ENCODE data around the gene ELOA. TPM values are rescaled to one million over a fixed set of nuclear protein-coding genes. Genes with fewer than 3 reads are reported as not detected.

The ELOA gene
- total RNA-seq, 3 donors from 2014 or later (not counting 1 experiment from before 2014, with no cell fraction given), result 28.7 to 48.2 (median 36.9) TPM

DNA sequence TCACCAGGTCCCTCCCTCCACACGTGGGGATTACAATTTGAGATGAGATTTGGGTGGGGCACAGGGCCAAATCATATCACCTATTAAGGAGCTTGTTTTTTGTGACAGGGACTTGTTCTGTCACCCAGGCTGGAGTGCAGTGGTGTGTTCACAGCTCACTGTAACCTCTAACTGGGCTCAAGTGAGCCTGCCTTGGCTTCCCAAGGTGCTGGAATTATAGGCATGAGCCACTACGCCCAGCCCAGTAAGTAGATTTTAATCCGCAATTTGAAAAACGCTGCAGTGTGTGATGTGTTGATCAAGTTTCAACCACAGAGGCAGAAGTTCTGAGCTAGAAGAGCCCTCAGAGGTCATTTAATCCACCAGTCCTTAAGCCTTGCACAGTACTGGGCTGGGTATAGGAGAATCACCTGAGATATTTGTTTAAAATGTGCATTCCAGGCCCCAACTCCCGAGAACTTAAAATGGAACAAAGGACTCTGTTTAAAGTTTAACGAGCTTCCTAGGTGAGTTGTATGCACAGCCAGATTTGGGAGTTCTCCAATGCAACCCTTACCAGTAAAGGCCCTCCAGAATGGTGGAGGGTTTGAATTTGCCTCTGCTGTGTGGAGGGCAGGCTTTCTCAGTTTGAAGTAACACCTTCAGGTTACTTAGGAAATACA lies 38.3 kb upstream of the ELOA start:
- H3K36me3 Mint-ChIP-seq, result no peaks in the 10 kb centered on the region
- ATAC-seq, result no peak

DNA sequence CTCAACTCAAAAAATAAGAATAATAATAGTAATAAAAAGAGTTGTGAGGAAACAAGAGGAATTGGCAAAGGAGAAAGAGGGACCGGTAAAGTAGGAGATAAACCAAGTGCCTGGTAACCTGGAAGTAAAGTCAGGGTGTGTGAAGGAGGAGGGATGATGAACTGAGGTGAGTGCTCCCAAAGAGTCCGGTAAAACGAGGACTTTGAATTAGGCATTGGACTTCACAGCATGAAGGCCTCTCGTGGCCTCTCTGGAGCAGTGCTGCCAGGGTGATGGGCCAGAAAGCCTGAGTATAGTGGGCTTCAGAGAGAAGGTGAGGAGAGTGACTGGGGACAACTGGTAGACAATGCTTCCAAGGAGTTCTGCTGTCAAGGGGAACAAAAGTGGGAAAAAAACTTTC lies 34.0 kb upstream of the ELOA start:
- TF ChIP-seq, protein P1, sequence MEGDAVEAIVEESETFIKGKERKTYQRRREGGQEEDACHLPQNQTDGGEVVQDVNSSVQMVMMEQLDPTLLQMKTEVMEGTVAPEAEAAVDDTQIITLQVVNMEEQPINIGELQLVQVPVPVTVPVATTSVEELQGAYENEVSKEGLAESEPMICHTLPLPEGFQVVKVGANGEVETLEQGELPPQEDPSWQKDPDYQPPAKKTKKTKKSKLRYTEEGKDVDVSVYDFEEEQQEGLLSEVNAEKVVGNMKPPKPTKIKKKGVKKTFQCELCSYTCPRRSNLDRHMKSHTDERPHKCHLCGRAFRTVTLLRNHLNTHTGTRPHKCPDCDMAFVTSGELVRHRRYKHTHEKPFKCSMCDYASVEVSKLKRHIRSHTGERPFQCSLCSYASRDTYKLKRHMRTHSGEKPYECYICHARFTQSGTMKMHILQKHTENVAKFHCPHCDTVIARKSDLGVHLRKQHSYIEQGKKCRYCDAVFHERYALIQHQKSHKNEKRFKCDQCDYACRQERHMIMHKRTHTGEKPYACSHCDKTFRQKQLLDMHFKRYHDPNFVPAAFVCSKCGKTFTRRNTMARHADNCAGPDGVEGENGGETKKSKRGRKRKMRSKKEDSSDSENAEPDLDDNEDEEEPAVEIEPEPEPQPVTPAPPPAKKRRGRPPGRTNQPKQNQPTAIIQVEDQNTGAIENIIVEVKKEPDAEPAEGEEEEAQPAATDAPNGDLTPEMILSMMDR (IDR thresholded peaks at IDR 0.05), result no peak
- Histone ChIP-seq H3K27ac (ENCODE audit: low read length) (no peak overlapping the region), H3K4me1 (ENCODE audit: control insufficient read depth, insufficient read depth, low read length) (no peaks in the 10 kb centered on the region), H3K4me3 (ENCODE audit: low read length) (no peak overlapping the region), H3K9me3 (ENCODE audit: control insufficient read depth, insufficient read depth, low read length) (no peaks in the 10 kb centered on the region), H3K36me3 (ENCODE audit: control insufficient read depth, insufficient read depth, low read length) (no peaks in the 10 kb centered on the region), H3K27me3 (ENCODE audit: control insufficient read depth, insufficient read depth, low read length) (no peaks in the 10 kb centered on the region)
- no peaks in the 10 kb centered on the region for H3K36me3 Mint-ChIP-seq
- H3K27ac Mint-ChIP-seq, result peak overlapping the region in 1 of 2 donors; percentile 12
- H3K4me1 Mint-ChIP-seq, result peaks cover 6 to 18% of the 10 kb centered on the region in 2 donors
- no peaks in the 10 kb centered on the region for H3K27me3 Mint-ChIP-seq (ENCODE audit: low read depth in 2 of 2)
- H3K9me3 Mint-ChIP-seq, result no peaks in the 10 kb centered on the region
- 96% methylated on average over 4 of the region's 4 CpGs for WGBS (ENCODE audit: insufficient coverage)
- no peak overlapping the region for H3K4me3 Mint-ChIP-seq
- intact Hi-C loops (cut with micrococcal nuclease), result no loop called here
- ATAC-seq, result no peak
- DNase-seq, result no peak

More for the DNA sequence above, 38.3 kb upstream of the ELOA start:
- H3K27ac Mint-ChIP-seq, result no peak overlapping the region
- Histone ChIP-seq H3K27ac (ENCODE audit: low read length) (no peak overlapping the region), H3K27me3 (ENCODE audit: control insufficient read depth, insufficient read depth, low read length) (no peaks in the 10 kb centered on the region), H3K4me3 (ENCODE audit: low read length) (no peak overlapping the region), H3K36me3 (ENCODE audit: control insufficient read depth, insufficient read depth, low read length) (peaks cover 9% of the 10 kb centered on the region), H3K9me3 (ENCODE audit: control insufficient read depth, insufficient read depth, low read length) (no peaks in the 10 kb centered on the region), H3K4me1 (ENCODE audit: control insufficient read depth, insufficient read depth, low read length) (no peaks in the 10 kb centered on the region)
- TF ChIP-seq, protein P1 (IDR thresholded peaks at IDR 0.05), result no peak
- peaks cover 0 to 21% of the 10 kb centered on the region in 2 donors for H3K4me1 Mint-ChIP-seq
- intact Hi-C loops (cut with micrococcal nuclease), result no loop called here
- H3K9me3 Mint-ChIP-seq, result no peaks in the 10 kb centered on the region
- H3K27me3 Mint-ChIP-seq (ENCODE audit: low read depth in 2 of 2), result no peaks in the 10 kb centered on the region
- no peak overlapping the region for H3K4me3 Mint-ChIP-seq
- DNase-seq, result no peak
- WGBS (ENCODE audit: insufficient coverage), result 95% methylated on average over 5 of the region's 6 CpGs

DNA sequence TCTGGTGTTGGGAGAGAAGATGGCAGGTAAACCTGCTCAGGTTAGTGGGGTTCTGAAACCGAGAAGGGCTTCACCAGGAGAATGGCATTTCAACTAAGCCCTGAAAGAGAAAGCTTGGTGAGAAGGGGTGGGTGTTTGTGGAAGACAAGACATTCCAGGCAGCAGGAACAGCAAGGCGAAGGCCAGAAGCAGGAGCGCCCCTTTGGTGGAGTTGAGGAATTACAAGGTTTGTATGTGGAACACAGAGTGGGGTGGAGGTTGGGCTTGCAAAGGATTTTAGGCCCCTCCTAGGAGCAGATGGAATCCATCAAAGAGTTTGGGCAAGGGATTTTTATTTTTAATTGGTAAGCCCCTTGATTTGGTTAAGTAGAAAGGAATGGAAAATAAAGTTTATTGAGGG lies 24.8 kb upstream of the ELOA start:
- Histone ChIP-seq H3K9me3 (ENCODE audit: control insufficient read depth, insufficient read depth, low read length) (no peaks in the 10 kb centered on the region), H3K4me1 (ENCODE audit: control insufficient read depth, insufficient read depth, low read length) (peaks cover 5% of the 10 kb centered on the region), H3K27me3 (ENCODE audit: control insufficient read depth, insufficient read depth, low read length) (no peaks in the 10 kb centered on the region), H3K27ac (ENCODE audit: low read length) (no peak overlapping the region), H3K4me3 (ENCODE audit: low read length) (no peak overlapping the region), H3K36me3 (ENCODE audit: control insufficient read depth, insufficient read depth, low read length) (no peaks in the 10 kb centered on the region)
- ATAC-seq (no peak), DNase-seq (no peak)
- Mint-ChIP-seq H3K4me1 (peaks cover 5 to 6% of the 10 kb centered on the region in 2 donors), H3K27me3 (ENCODE audit: low read depth in 2 of 2) (no peaks in the 10 kb centered on the region), H3K4me3 (no peak overlapping the region), H3K27ac (no peak overlapping the region), H3K36me3 (no peaks in the 10 kb centered on the region), H3K9me3 (no peaks in the 10 kb centered on the region)
- 95% methylated on average over 3 of the region's 3 CpGs for WGBS (ENCODE audit: insufficient coverage)
- TF ChIP-seq, protein P1 (IDR thresholded peaks at IDR 0.05), result no peak
- intact Hi-C loops (cut with micrococcal nuclease), result no loop called here

Data from natural killer cell (primary cell).